Measurements from ENCODE around the gene RFPL2. TPM values are rescaled to one million over a fixed set of nuclear protein-coding genes. Genes with fewer than 3 reads are reported as not detected.

RFPL2 gene
- polyA plus RNA-seq, 3 donors: 0.36 to 1.3 (median 0.94) TPM

- DNase-seq: no peak
- Histone ChIP-seq H3K4me3 (replicated peaks in 1 of 3; ENCODE audit: low read depth in 2 of 3, low read length in 3 of 3) (no peak overlapping the region), H3K79me2 (ENCODE audit: insufficient read depth, low read length) (no peaks in the 10 kb centered on the region), H3K9ac (ENCODE audit: insufficient read depth, low read length, poor library complexity, severe bottlenecking) (no peak overlapping the region), H3K27me3 (ENCODE audit: control insufficient read depth in 2 of 2, insufficient read depth in 2 of 2, low read length in 2 of 2) (peaks cover 0 to 6% of the 10 kb centered on the region in 2 donors), H3K4me1 (ENCODE audit: control insufficient read depth in 1 of 2, insufficient read depth in 2 of 2, low read length in 2 of 2) (no peaks in the 10 kb centered on the region), H4K20me1 (ENCODE audit: insufficient read depth, low read length) (no peaks in the 10 kb centered on the region), H3K27ac (ENCODE audit: low read depth in 1 of 2, low read length in 2 of 2) (no peak overlapping the region), H3K9me3 (replicated peaks in 1 of 2; ENCODE audit: control insufficient read depth in 1 of 2, insufficient read depth in 1 of 2, low read length in 2 of 2) (no peaks in the 10 kb centered on the region), H3K36me3 (replicated peaks in 1 of 2; ENCODE audit: control insufficient read depth in 1 of 2, insufficient read depth in 2 of 2, low read length in 2 of 2) (no peaks in the 10 kb centered on the region), H2AFZ (ENCODE audit: insufficient read depth, low read depth, low read length, poor library complexity, severe bottlenecking) (no peak overlapping the region), H3K4me2 (replicated peaks; ENCODE audit: extremely low read depth, low read length, poor library complexity, severe bottlenecking) (no peak overlapping the region)
- Mint-ChIP-seq H3K9me3 (no peaks in the 10 kb centered on the region), H3K4me1 (no peaks in the 10 kb centered on the region), H3K4me3 (no peak overlapping the region), H3K27ac (no peak overlapping the region), H3K36me3 (no peaks in the 10 kb centered on the region), H3K27me3 (ENCODE audit: low read depth in 3 of 3) (peaks cover 6 to 24% (median 17%) of the 10 kb centered on the region in 3 donors)
- intact Hi-C loops (cut with micrococcal nuclease): no loop called here
- no peak for TF ChIP-seq CTCF (IDR thresholded peaks at IDR 0.05)
- no CpG with 5 or more reads among the region's 3 CpGs for WGBS (ENCODE audit: insufficient coverage)
Observed at GRCh38 chr22:32183625-32184024, 21.2 kb downstream of the RFPL2 start.

GRCh38 chr22:32181043-32181442 is 23.8 kb downstream of the RFPL2 start:
- peaks cover 29 to 37% (median 30%) of the 10 kb centered on the region in 3 donors for H3K27me3 Mint-ChIP-seq (ENCODE audit: low read depth in 3 of 3)
- DNase-seq: no peak
- H3K4me1 ChIP-seq (ENCODE audit: control insufficient read depth in 1 of 2, insufficient read depth in 2 of 2, low read length in 2 of 2): peaks cover 4 to 5% of the 10 kb centered on the region in 2 donors
- H3K27ac ChIP-seq (ENCODE audit: low read depth in 1 of 2, low read length in 2 of 2): no peak overlapping the region
- H4K20me1 ChIP-seq (ENCODE audit: insufficient read depth, low read length): no peaks in the 10 kb centered on the region
- no peak overlapping the region for H3K27ac Mint-ChIP-seq
- H3K36me3 ChIP-seq (replicated peaks in 1 of 2; ENCODE audit: control insufficient read depth in 1 of 2, insufficient read depth in 2 of 2, low read length in 2 of 2): no peaks in the 10 kb centered on the region
- H3K36me3 Mint-ChIP-seq: no peaks in the 10 kb centered on the region
- peaks cover 0 to 14% (median 2%) of the 10 kb centered on the region in 7 donors for H3K9me3 Mint-ChIP-seq
- intact Hi-C loops (cut with micrococcal nuclease): no loop called here
- peaks cover 0 to 4% of the 10 kb centered on the region in 2 donors for H3K9me3 ChIP-seq (replicated peaks in 1 of 2; ENCODE audit: control insufficient read depth in 1 of 2, insufficient read depth in 1 of 2, low read length in 2 of 2)
- no peak for TF ChIP-seq CTCF (IDR thresholded peaks at IDR 0.05)
- no peak overlapping the region for H3K4me3 ChIP-seq (replicated peaks in 1 of 3; ENCODE audit: low read depth in 2 of 3, low read length in 3 of 3)
- H3K4me2 ChIP-seq (replicated peaks; ENCODE audit: extremely low read depth, low read length, poor library complexity, severe bottlenecking): no peak overlapping the region
- H3K4me3 Mint-ChIP-seq: no peak overlapping the region
- no peak overlapping the region for H2AFZ ChIP-seq (ENCODE audit: insufficient read depth, low read depth, low read length, poor library complexity, severe bottlenecking)
- peaks cover 4% of the 10 kb centered on the region for H3K4me1 Mint-ChIP-seq
- 90% methylated on average over 4 of the region's 6 CpGs for WGBS (ENCODE audit: insufficient coverage)
- no peaks in the 10 kb centered on the region for H3K79me2 ChIP-seq (ENCODE audit: insufficient read depth, low read length)
- H3K9ac ChIP-seq (ENCODE audit: insufficient read depth, low read length, poor library complexity, severe bottlenecking): no peak overlapping the region
- H3K27me3 ChIP-seq (ENCODE audit: control insufficient read depth in 2 of 2, insufficient read depth in 2 of 2, low read length in 2 of 2): peaks cover 6 to 32% of the 10 kb centered on the region in 2 donors

Measured in CD14-positive monocyte (primary cell).